Liver (tissue), 9 donors: Measurements from ENCODE around the gene ARID3C. TPM values are rescaled to one million over a fixed set of nuclear protein-coding genes. Genes with fewer than 3 reads are reported as not detected.

Experiments
- DNase-seq: peaks from one replicate; pipeline ENCODE4 v3.0.0-alpha.2; 2017; ENCODE audit warnings: low spot score
- H3K27ac ChIP-seq, 2 donors: one replicate each; pipeline ENCODE4 v1.7.0; 2013; ENCODE audit warnings: inconsistent platforms in 2 of 2, low read length in 2 of 2, control low read depth in 1 of 2, low read depth in 1 of 2, mild to moderate bottlenecking in 1 of 2
- H3K27me3 ChIP-seq, 4 donors: one replicate each; pipeline versions ENCODE4 v1.6.1 to v1.7.0; 2013; ENCODE audit warnings: low read length in 3 of 4, inconsistent platforms in 1 of 4, mild to moderate bottlenecking in 1 of 4, moderate library complexity in 1 of 4; ENCODE audit not compliant: control insufficient read depth in 4 of 4, insufficient read depth in 4 of 4
- H3K36me3 ChIP-seq, 4 donors: one replicate each; pipeline versions ENCODE4 v1.6.1 to v1.7.0; 2013; ENCODE audit warnings: low read length in 3 of 4, mild to moderate bottlenecking in 3 of 4, low read depth in 1 of 4, moderate library complexity in 1 of 4; ENCODE audit not compliant: control insufficient read depth in 4 of 4, insufficient read depth in 3 of 4
- H3K4me1 ChIP-seq, 4 donors: one replicate each; pipeline versions ENCODE4 v1.6.1 to v1.7.0; 2013; ENCODE audit warnings: low read length in 3 of 4, mild to moderate bottlenecking in 3 of 4, moderate library complexity in 1 of 4; ENCODE audit not compliant: control insufficient read depth in 4 of 4, insufficient read depth in 4 of 4
- H3K4me3 ChIP-seq, 3 donors: one replicate each; pipeline versions ENCODE4 v1.6.1 to v1.7.0; 2013; ENCODE audit warnings: low read length in 3 of 3, control low read depth in 1 of 3, low read depth in 1 of 3, mild to moderate bottlenecking in 1 of 3
- H3K9ac ChIP-seq, 2 donors: one replicate each; pipeline ENCODE4 v1.7.0; 2013; ENCODE audit warnings: low read length in 2 of 2, mild to moderate bottlenecking in 2 of 2, moderate library complexity in 2 of 2, control low read depth in 1 of 2, low read depth in 1 of 2
- H3K9me3 ChIP-seq, 4 donors: one replicate each; pipeline versions ENCODE4 v1.6.1 to v1.7.0; 2013; ENCODE audit warnings: low read length in 3 of 4; ENCODE audit not compliant: control insufficient read depth in 4 of 4
- ATF3 ChIP-seq: IDR thresholded peaks from 2 replicates; pipeline ENCODE4 v1.6.1; 2016; ENCODE audit warnings: antibody characterized with exemption
- EGR1 ChIP-seq, 2 donors: IDR thresholded peaks; 2 replicates each; pipeline ENCODE4 v1.6.1; 2016 to 2018; ENCODE audit warnings: antibody characterized with exemption in 2 of 2, low read depth in 2 of 2
- FOXA1 ChIP-seq: IDR thresholded peaks from 2 replicates; pipeline ENCODE4 v1.6.1; 2016; ENCODE audit warnings: antibody characterized with exemption
- FOXA2 ChIP-seq: IDR thresholded peaks from 2 replicates; pipeline ENCODE4 v1.6.1; 2016; ENCODE audit warnings: antibody characterized with exemption
- HNF4A ChIP-seq, 2 donors: conservative IDR thresholded peaks; 2 replicates each; pipeline ENCODE4 v1.6.1; 2016; ENCODE audit warnings: antibody characterized with exemption in 2 of 2, mild to moderate bottlenecking in 2 of 2
- HNF4G ChIP-seq: IDR thresholded peaks from 2 replicates; pipeline ENCODE4 v1.6.1; 2016; ENCODE audit warnings: antibody characterized with exemption
- JUND ChIP-seq, 2 donors: IDR thresholded peaks; 2 replicates each; pipeline ENCODE4 v1.6.1; 2016; ENCODE audit warnings: antibody characterized with exemption in 2 of 2
- NR2F2 ChIP-seq: IDR thresholded peaks from 2 replicates; pipeline ENCODE4 v1.6.1; 2016; ENCODE audit warnings: antibody characterized with exemption
- RAD21 ChIP-seq, 2 donors: IDR thresholded peaks; 2 replicates each; pipeline ENCODE4 v1.6.1; 2016; ENCODE audit warnings: antibody characterized with exemption in 2 of 2, mild to moderate bottlenecking in 2 of 2
- RXRA ChIP-seq, 2 donors: IDR thresholded peaks; 2 replicates each; pipeline ENCODE4 v1.6.1; 2017 to 2018; ENCODE audit warnings: antibody characterized with exemption in 2 of 2, mild to moderate bottlenecking in 1 of 2
- SP1 ChIP-seq: IDR thresholded peaks from 2 replicates; pipeline ENCODE4 v1.6.1; 2018; ENCODE audit warnings: antibody characterized with exemption, mild to moderate bottlenecking
- TAF1 ChIP-seq: conservative IDR thresholded peaks from 2 replicates; pipeline ENCODE4 v1.6.1; 2016; ENCODE audit warnings: antibody characterized with exemption, mild to moderate bottlenecking
- YY1 ChIP-seq: IDR thresholded peaks from 2 replicates; pipeline ENCODE4 v1.6.1; 2016; ENCODE audit warnings: antibody characterized with exemption, mild to moderate bottlenecking
- WGBS: extraction: QIAGEN DNeasy Blood & Tissue Kit; methylation state at CpG from one replicate; pipeline ENCODE4 v1.1.7; 2013; 5-methylcytosine and 5-hydroxymethylcytosine counted together
- polyA plus RNA-seq, 2 donors: library from polyadenylated mRNA; stranded (reverse) in 1 of 2; unstranded in 1 of 2; fragments of 200-250 nt in 1 of 2; fragments of >200 nt in 1 of 2; fragmentation: Nextera tagmentation in 1 of 2; extraction: Ambion mirVana in 1 of 2; gene quantifications; one replicate each; pipeline versions ENCODE4 v1.2.1 to v1.2.3, GENCODE V29; 2013 to 2015
- total RNA-seq, 2 donors: library from RNA; depleted of rRNA; stranded (reverse); fragments of >200 nt; gene quantifications; one replicate each; pipeline ENCODE4 v1.2.3, GENCODE V29; 2014
- TF ChIP-seq, protein P1 (sequence below): IDR thresholded peaks from 2 replicates; pipeline ENCODE4 v1.6.1; 2016; ENCODE audit warnings: antibody characterized with exemption
- TF ChIP-seq, protein P2 (sequence below): IDR thresholded peaks from 2 replicates; pipeline ENCODE4 v1.6.1; 2016; ENCODE audit warnings: antibody characterized with exemption, mild to moderate bottlenecking
- TF ChIP-seq, protein P3 (sequence below): fragments of 150-350 bp; IDR thresholded peaks from 2 replicates; pipeline ENCODE4 v1.5.1; 2017; ENCODE audit warnings: improper control_type of control experiment, low read depth, low read length; ENCODE audit not compliant: missing input control
- TF ChIP-seq, protein P4 (sequence below): IDR thresholded peaks from 2 replicates; pipeline ENCODE4 v1.6.1; 2016; ENCODE audit warnings: antibody characterized with exemption
- donor health status: healthy.
- donor health status: healthy.
- donor health status: healthy.
- donor health status: healthy.
- donor health status: healthy.

The ARID3C gene
- total and polyA plus RNA-seq, 4 donors: 0.58 to 2.6 (median 1.7) TPM

GRCh38 chr9:34652602-34653000 is 23.7 kb upstream of the ARID3C start:
- Histone ChIP-seq H3K4me1 (peaks cover 14 to 65% (median 59%) of the 10 kb centered on the region in 4 donors), H3K36me3 (peaks cover 0 to 15% (median 10%) of the 10 kb centered on the region in 4 donors)

GRCh38 chr9:34651876-34652601 is 23.2 kb upstream of the ARID3C start, which contains the start of gene IL11RA:
Gene IL11RA, plus strand, starts transcription at chr9:34652185. Its CDS starts 3,033 bp downstream, at chr9:34655218.
- Histone ChIP-seq H3K9ac (peak within 1 kb of the TSS; percentile 56 to 87), H3K4me3 (peak within 1 kb of the TSS; percentile 30 to 70 (median 50)), H3K4me1 (peaks cover 14 to 71% (median 64%) of the 10 kb centered on the region in 4 donors), H3K27me3 (no peaks in the 10 kb centered on the region), H3K27ac (peak within 1 kb of the TSS; percentile 58 to 80), H3K36me3 (peaks cover 0 to 15% (median 10%) of the 10 kb centered on the region in 4 donors), H3K9me3 (no peaks in the 10 kb centered on the region)
- DNase-seq: peak; percentile 81
- 6% methylated on average over 24 of the region's 24 CpGs for WGBS
- TF ChIP-seq FOXA1 (peak; percentile 28), NR2F2 (peak; percentile 78), TAF1 (no peak), HNF4A (conservative IDR thresholded peaks at IDR 0.05) (peak; percentile 96 to 97), YY1 (peak; percentile 65), FOXA2 (no peak), RAD21 (IDR thresholded peaks at IDR 0.05) (peak in 1 of 2 donors; percentile 36), HNF4G (peak; percentile 86), ATF3 (no peak), RXRA (IDR thresholded peaks at IDR 0.05) (peak; percentile 57 to 68), SP1 (peak; percentile 84), EGR1 (IDR thresholded peaks at IDR 0.05; ENCODE audit: low read depth in 2 of 2) (peak; percentile 81 to 92)
- TF ChIP-seq, protein P1, sequence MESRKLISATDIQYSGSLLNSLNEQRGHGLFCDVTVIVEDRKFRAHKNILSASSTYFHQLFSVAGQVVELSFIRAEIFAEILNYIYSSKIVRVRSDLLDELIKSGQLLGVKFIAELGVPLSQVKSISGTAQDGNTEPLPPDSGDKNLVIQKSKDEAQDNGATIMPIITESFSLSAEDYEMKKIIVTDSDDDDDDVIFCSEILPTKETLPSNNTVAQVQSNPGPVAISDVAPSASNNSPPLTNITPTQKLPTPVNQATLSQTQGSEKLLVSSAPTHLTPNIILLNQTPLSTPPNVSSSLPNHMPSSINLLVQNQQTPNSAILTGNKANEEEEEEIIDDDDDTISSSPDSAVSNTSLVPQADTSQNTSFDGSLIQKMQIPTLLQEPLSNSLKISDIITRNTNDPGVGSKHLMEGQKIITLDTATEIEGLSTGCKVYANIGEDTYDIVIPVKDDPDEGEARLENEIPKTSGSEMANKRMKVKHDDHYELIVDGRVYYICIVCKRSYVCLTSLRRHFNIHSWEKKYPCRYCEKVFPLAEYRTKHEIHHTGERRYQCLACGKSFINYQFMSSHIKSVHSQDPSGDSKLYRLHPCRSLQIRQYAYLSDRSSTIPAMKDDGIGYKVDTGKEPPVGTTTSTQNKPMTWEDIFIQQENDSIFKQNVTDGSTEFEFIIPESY: no peak
- TF ChIP-seq, protein P2, sequence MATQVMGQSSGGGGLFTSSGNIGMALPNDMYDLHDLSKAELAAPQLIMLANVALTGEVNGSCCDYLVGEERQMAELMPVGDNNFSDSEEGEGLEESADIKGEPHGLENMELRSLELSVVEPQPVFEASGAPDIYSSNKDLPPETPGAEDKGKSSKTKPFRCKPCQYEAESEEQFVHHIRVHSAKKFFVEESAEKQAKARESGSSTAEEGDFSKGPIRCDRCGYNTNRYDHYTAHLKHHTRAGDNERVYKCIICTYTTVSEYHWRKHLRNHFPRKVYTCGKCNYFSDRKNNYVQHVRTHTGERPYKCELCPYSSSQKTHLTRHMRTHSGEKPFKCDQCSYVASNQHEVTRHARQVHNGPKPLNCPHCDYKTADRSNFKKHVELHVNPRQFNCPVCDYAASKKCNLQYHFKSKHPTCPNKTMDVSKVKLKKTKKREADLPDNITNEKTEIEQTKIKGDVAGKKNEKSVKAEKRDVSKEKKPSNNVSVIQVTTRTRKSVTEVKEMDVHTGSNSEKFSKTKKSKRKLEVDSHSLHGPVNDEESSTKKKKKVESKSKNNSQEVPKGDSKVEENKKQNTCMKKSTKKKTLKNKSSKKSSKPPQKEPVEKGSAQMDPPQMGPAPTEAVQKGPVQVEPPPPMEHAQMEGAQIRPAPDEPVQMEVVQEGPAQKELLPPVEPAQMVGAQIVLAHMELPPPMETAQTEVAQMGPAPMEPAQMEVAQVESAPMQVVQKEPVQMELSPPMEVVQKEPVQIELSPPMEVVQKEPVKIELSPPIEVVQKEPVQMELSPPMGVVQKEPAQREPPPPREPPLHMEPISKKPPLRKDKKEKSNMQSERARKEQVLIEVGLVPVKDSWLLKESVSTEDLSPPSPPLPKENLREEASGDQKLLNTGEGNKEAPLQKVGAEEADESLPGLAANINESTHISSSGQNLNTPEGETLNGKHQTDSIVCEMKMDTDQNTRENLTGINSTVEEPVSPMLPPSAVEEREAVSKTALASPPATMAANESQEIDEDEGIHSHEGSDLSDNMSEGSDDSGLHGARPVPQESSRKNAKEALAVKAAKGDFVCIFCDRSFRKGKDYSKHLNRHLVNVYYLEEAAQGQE: peak; percentile 61
- TF ChIP-seq, protein P3, sequence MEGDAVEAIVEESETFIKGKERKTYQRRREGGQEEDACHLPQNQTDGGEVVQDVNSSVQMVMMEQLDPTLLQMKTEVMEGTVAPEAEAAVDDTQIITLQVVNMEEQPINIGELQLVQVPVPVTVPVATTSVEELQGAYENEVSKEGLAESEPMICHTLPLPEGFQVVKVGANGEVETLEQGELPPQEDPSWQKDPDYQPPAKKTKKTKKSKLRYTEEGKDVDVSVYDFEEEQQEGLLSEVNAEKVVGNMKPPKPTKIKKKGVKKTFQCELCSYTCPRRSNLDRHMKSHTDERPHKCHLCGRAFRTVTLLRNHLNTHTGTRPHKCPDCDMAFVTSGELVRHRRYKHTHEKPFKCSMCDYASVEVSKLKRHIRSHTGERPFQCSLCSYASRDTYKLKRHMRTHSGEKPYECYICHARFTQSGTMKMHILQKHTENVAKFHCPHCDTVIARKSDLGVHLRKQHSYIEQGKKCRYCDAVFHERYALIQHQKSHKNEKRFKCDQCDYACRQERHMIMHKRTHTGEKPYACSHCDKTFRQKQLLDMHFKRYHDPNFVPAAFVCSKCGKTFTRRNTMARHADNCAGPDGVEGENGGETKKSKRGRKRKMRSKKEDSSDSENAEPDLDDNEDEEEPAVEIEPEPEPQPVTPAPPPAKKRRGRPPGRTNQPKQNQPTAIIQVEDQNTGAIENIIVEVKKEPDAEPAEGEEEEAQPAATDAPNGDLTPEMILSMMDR: no peak
- TF ChIP-seq, protein P4, sequence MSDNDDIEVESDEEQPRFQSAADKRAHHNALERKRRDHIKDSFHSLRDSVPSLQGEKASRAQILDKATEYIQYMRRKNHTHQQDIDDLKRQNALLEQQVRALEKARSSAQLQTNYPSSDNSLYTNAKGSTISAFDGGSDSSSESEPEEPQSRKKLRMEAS: no peak

More at GRCh38 chr9:34652602-34653000, 23.7 kb upstream of the ARID3C start:
- no peak overlapping the region for H3K4me3 ChIP-seq
- H3K27ac ChIP-seq: peak overlapping the region; percentile 58 to 80
- no peaks in the 10 kb centered on the region for H3K9me3 ChIP-seq
- no peaks in the 10 kb centered on the region for H3K27me3 ChIP-seq
- H3K9ac ChIP-seq: no peak overlapping the region
- no peak for DNase-seq
- TF ChIP-seq NR2F2 (no peak), TAF1 (no peak), HNF4G (no peak), YY1 (no peak), SP1 (no peak), RAD21 (IDR thresholded peaks at IDR 0.05) (no peak), RXRA (IDR thresholded peaks at IDR 0.05) (no peak), JUND (IDR thresholded peaks at IDR 0.05) (no peak), FOXA1 (no peak)
- TF ChIP-seq, protein P2: no peak
- WGBS: 38% methylated on average over 5 of the region's 5 CpGs
